HG03439 (cell line): ENCODE measurements around the gene RPL32.

Source experiments
- ATAC-seq: cut with Tn5 transposase; IDR thresholded peaks from one replicate; pipeline ENCODE4 v1.9.1; 2021; ENCODE audit warnings: mild to moderate bottlenecking, moderate library complexity; ENCODE audit not compliant: unreplicated experiment

The RPL32 gene

GRCh38 chr3:12833222-12834161, 7.9 kb downstream of the RPL32 start:
- no peak for ATAC-seq

- no peak for ATAC-seq
These were observed 8.8 kb downstream of the RPL32 start for GRCh38 chr3:12832350-12833221.

GRCh38 chr3:12831301-12831866, 10.0 kb downstream of the RPL32 start:
- ATAC-seq, result no peak

GRCh38 chr3:12830785-12831156, 10.6 kb downstream of the RPL32 start:
- ATAC-seq, result no peak

GRCh38 chr3:12829886-12830784, 11.2 kb downstream of the RPL32 start:
- no peak for ATAC-seq

- ATAC-seq, result no peak
These were observed 12.0 kb downstream of the RPL32 start for GRCh38 chr3:12829404-12829803.

- no peak for ATAC-seq
These were observed 12.6 kb downstream of the RPL32 start for GRCh38 chr3:12828751-12829150.

- ATAC-seq, result no peak
These were observed 16.2 kb downstream of the RPL32 start for GRCh38 chr3:12825156-12825555.

GRCh38 chr3:12824299-12824698, 17.1 kb downstream of the RPL32 start:
- ATAC-seq, result no peak

GRCh38 chr3:12822725-12823373, 18.5 kb downstream of the RPL32 start:
- no peak for ATAC-seq

- ATAC-seq, result no peak
These were observed 22.6 kb downstream of the RPL32 start for GRCh38 chr3:12818773-12819172.

GRCh38 chr3:12818273-12818672, 23.1 kb downstream of the RPL32 start:
- no peak for ATAC-seq

GRCh38 chr3:12817343-12817710, 24.0 kb downstream of the RPL32 start:
- ATAC-seq, result no peak

- ATAC-seq, result no peak
These were observed 24.6 kb downstream of the RPL32 start for GRCh38 chr3:12816521-12817342.

GRCh38 chr3:12815719-12816118, 25.6 kb downstream of the RPL32 start:
- no peak for ATAC-seq

GRCh38 chr3:12815078-12815477, 26.3 kb downstream of the RPL32 start:
- ATAC-seq, result no peak

GRCh38 chr3:12813967-12814366, 27.4 kb downstream of the RPL32 start:
- ATAC-seq, result no peak

- ATAC-seq, result no peak
These were observed 28.6 kb downstream of the RPL32 start for GRCh38 chr3:12812812-12813211.

GRCh38 chr3:12810961-12811360, 30.4 kb downstream of the RPL32 start:
- no peak for ATAC-seq
